Stimulated activated CD4-positive, alpha-beta T cell treated with anti-CD3 and anti-CD28 coated beads, Interleukin-4, amount 100 ng/mL, for 48 hours (primary cell): Measurements from ENCODE around the gene CDH23.

ENCODE experiments used
- DNase-seq, 2 donors: peaks; one replicate each; pipeline ENCODE4 v3.0.0-alpha.2; 2020; ENCODE audit warnings: low read depth in 2 of 2

CDH23 gene

GRCh38 chr10:71564194-71564820 lies 167.6 kb downstream of the CDH23 start:
- DNase-seq, result no peak

- DNase-seq, result no peak
Measured at GRCh38 chr10:71565284-71566000, 168.7 kb downstream of the CDH23 start.

GRCh38 chr10:71567006-71567405 lies 170.3 kb downstream of the CDH23 start:
- no peak for DNase-seq

GRCh38 chr10:71568896-71569492 lies 172.3 kb downstream of the CDH23 start:
- no peak for DNase-seq

GRCh38 chr10:71569775-71570588 lies 173.3 kb downstream of the CDH23 start:
- peak; percentile 70 to 89 for DNase-seq

- DNase-seq, result no peak
Measured at GRCh38 chr10:71571460-71572175, 174.9 kb downstream of the CDH23 start.

- no peak for DNase-seq
Measured at GRCh38 chr10:71572962-71573361, 176.2 kb downstream of the CDH23 start.

- no peak for DNase-seq
Measured at GRCh38 chr10:71573562-71574518, 177.1 kb downstream of the CDH23 start.

- no peak for DNase-seq
Measured at GRCh38 chr10:71575451-71575850, 178.7 kb downstream of the CDH23 start.

- no peak for DNase-seq
Measured at GRCh38 chr10:71575934-71576801, 179.4 kb downstream of the CDH23 start.

- no peak for DNase-seq
Measured at GRCh38 chr10:71576842-71577241, 180.1 kb downstream of the CDH23 start.

GRCh38 chr10:71577345-71577744 lies 180.6 kb downstream of the CDH23 start:
- DNase-seq, result no peak

- DNase-seq, result no peak
Measured at GRCh38 chr10:71578069-71578468, 181.3 kb downstream of the CDH23 start.

- no peak for DNase-seq
Measured at GRCh38 chr10:71579668-71580067, 182.9 kb downstream of the CDH23 start.

GRCh38 chr10:71580415-71580814 lies 183.7 kb downstream of the CDH23 start:
- DNase-seq, result no peak

GRCh38 chr10:71580926-71581325 lies 184.2 kb downstream of the CDH23 start:
- DNase-seq, result no peak

GRCh38 chr10:71581376-71581775 lies 184.7 kb downstream of the CDH23 start:
- no peak for DNase-seq

- no peak for DNase-seq
Measured at GRCh38 chr10:71582019-71582418, 185.3 kb downstream of the CDH23 start.
